ENCODE measurements around the gene HSD17B12. TPM values are rescaled to one million over a fixed set of nuclear protein-coding genes. Genes with fewer than 3 reads are reported as not detected.

The HSD17B12 gene
- total and polyA plus RNA-seq, 2 of the 8 experiments (the other 6 are each of a cell fraction or from before 2014, with no cell fraction given): 46.0 to 121 TPM

DNA sequence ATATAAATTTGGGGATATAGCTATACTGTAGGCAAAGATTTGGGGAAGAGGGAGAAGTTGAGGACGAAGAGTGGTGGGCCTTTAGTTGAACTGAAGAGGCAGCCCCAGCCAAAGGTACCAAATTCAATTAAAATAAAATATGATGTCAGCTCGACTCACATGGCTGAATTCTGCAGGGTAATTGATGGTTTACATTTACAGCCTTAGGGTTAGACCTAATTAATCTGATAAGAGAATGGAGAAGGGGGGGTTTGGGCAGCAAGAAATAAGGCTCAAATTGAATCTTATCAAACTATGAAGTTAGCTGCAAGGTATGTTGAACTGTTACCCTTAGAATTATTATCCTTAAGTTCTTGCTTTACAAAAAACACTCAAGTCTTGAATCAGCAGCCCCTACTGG is 3.6 kb upstream of the HSD17B12 start:
- no peak overlapping the region for H3K4ac ChIP-seq (replicated peaks; ENCODE audit: insufficient read length, low read depth, low read length)
- ChIA-PET CTCF (ENCODE audit: partially characterized antibody) (interaction anchor here (0.8 to 1.0 kb wide), 3 partner anchors 10 to 100 kb away, joined by 3 to 4 read pairs (median 3); no protein-coding TSS in a partner anchor), POLR2A (ENCODE audit: partially characterized antibody) (no interaction called here)
- H3K14ac ChIP-seq (ENCODE audit: insufficient read length): no peak overlapping the region
- H2BK5ac ChIP-seq (ENCODE audit: low read depth, low read length): no peak overlapping the region
- FAIRE-seq: no peak
- 0 out of 2 replicates have a peak, but pooled peaks cover 1% of the 10 kb centered on the region for H3K23me2 ChIP-seq (ENCODE audit: low read depth, low read length)
- no peak overlapping the region for H4K5ac ChIP-seq (ENCODE audit: insufficient read length, low read depth, low read length)
- DNase-seq (ENCODE audit: low read depth in 1 of 2, low spot score in 2 of 2): no peak
- WGBS, 2 experiments (ENCODE audit: extremely low coverage in 1 of 2, insufficient coverage in 1 of 2, insufficient read length in 1 of 2, insufficient replicate concordance in 2 of 2, low coverage in 1 of 2, low lambda C conversion rate in 2 of 2, missing lambda C conversion rate in 1 of 2): 74% methylated on average over 2 of the region's 2 CpGs; no CpG with 5 or more reads in 1 of the 2 experiments
- no peak overlapping the region for H2BK15ac ChIP-seq (ENCODE audit: low read length)
- no peak overlapping the region for H3K9ac ChIP-seq (replicated peaks in 1 of 4; ENCODE audit: extremely low read depth in 1 of 4, low read depth in 3 of 4, low read length in 3 of 4)
- H4K8ac ChIP-seq (ENCODE audit: extremely low read depth, insufficient read depth, low read length): no peak overlapping the region
- TF ChIP-seq RXRA (IDR thresholded peaks at IDR 0.05; ENCODE audit: insufficient read depth, low read depth, low read length) (no peak), TAF7 (optimal IDR thresholded peaks at IDR 0.05; ENCODE audit: borderline replicate concordance, low read depth, low read length) (no peak), SIRT6 (IDR thresholded peaks at IDR 0.05; ENCODE audit: low read length) (no peak), KDM4A (IDR thresholded peaks at IDR 0.05; ENCODE audit: low read depth, low read length, severe bottlenecking) (no peak), RFX5 (IDR thresholded peaks at IDR 0.05; ENCODE audit: borderline replicate concordance, low read depth, low read length) (no peak), BCL11A (IDR thresholded peaks at IDR 0.05; ENCODE audit: low read depth in 2 of 2, low read length in 2 of 2) (no peak)
- no peak overlapping the region for H2AK5ac ChIP-seq (ENCODE audit: low read depth, low read length)
- H3K56ac ChIP-seq (replicated peaks; ENCODE audit: insufficient read length, low read depth, low read length): no peak overlapping the region
- no peaks in the 10 kb centered on the region for H3K4me1 ChIP-seq (replicated peaks in 1 of 4; ENCODE audit: control insufficient read depth in 3 of 4, insufficient read depth in 4 of 4, low read length in 3 of 4)
- H3K4me2 ChIP-seq (ENCODE audit: insufficient read depth in 1 of 2, low read depth in 2 of 2, low read length in 2 of 2): no peak overlapping the region
- H3K27ac ChIP-seq (ENCODE audit: low read depth, low read length): no peak overlapping the region
- H3K23ac ChIP-seq (ENCODE audit: insufficient read length): no peak overlapping the region
- peaks cover 3% of the 10 kb centered on the region; the same call in 1 of the 2 replicates for H3K79me1 ChIP-seq (ENCODE audit: low read depth, low read length)
- no peaks in the 10 kb centered on the region for H3K27me3 ChIP-seq (replicated peaks in 1 of 4; ENCODE audit: control insufficient read depth in 3 of 4, extremely low read depth in 1 of 4, insufficient read depth in 3 of 4, low read length in 3 of 4)
- H4K20me1 ChIP-seq (replicated peaks in 1 of 2; ENCODE audit: control insufficient read depth in 1 of 2, insufficient read depth in 2 of 2, low read length in 2 of 2): no peaks in the 10 kb centered on the region
- H3K36me3 ChIP-seq (ENCODE audit: control insufficient read depth in 2 of 4, insufficient read depth in 4 of 4, low read length in 3 of 4): no peaks in the 10 kb centered on the region
- H3K18ac ChIP-seq (ENCODE audit: extremely low read depth, low read length): no peak overlapping the region
- H2BK120ac ChIP-seq (replicated peaks; ENCODE audit: low read depth, low read length): no peak overlapping the region
- H3K4me3 ChIP-seq (ENCODE audit: extremely low read depth in 1 of 4, insufficient read depth in 2 of 4, low read depth in 3 of 4, low read length in 4 of 4): no peak overlapping the region
- no peak overlapping the region for H2BK12ac ChIP-seq (ENCODE audit: low read depth, low read length)
- H3K79me2 ChIP-seq (ENCODE audit: control insufficient read depth in 1 of 2, insufficient read depth in 2 of 2, low read length in 2 of 2): peaks cover 0 to 10% of the 10 kb centered on the region in 2 experiments; a peak in 2 of 4 replicates
- no peaks in the 10 kb centered on the region for H3K9me3 ChIP-seq (ENCODE audit: insufficient read depth in 2 of 2, low read depth in 1 of 2, low read length in 1 of 2)
- H4K91ac ChIP-seq (replicated peaks; ENCODE audit: insufficient read length, low read length): no peak overlapping the region
- no peak overlapping the region for H2BK20ac ChIP-seq (ENCODE audit: low read length)
- H2AFZ ChIP-seq (ENCODE audit: low read length): no peak overlapping the region

Measured in H1 (cell line).